Activated T-cell treated with anti-CD3 and anti-CD28 coated beads, Interleukin-2, amount 50 U/mL, for 72 hours (primary cell): Measurements from ENCODE around the gene PSAPL1. TPM values are rescaled to one million over a fixed set of nuclear protein-coding genes. Genes with fewer than 3 reads are reported as not detected.

Source experiments
- ATAC-seq, 2 donors: fragments of 150-1000 bp; cut with Tn5 transposase; replicated peaks in 1 of 2; 2 replicates each; pipeline ENCODE4 v1.10.0; 2021; ENCODE audit warnings: moderate library complexity in 2 of 2, mild to moderate bottlenecking in 1 of 2
- DNase-seq, 2 donors: peaks; one replicate each; pipeline ENCODE4 v3.0.0; 2021 to 2022; ENCODE audit warnings: mixed read lengths in 1 of 2
- H3K27ac Mint-ChIP-seq: one replicate; pipeline ENCODE4 v1.8.0; 2022; ENCODE audit warnings: mild to moderate bottlenecking, moderate library complexity, mixed read lengths
- H3K27me3 Mint-ChIP-seq: one replicate; pipeline ENCODE4 v1.8.0; 2022; ENCODE audit warnings: low read depth, mixed read lengths
- H3K36me3 Mint-ChIP-seq, 2 donors: one replicate each; pipeline ENCODE4 v1.8.0; 2022; ENCODE audit warnings: mixed read lengths in 2 of 2, mild to moderate bottlenecking in 1 of 2; ENCODE audit not compliant: insufficient read depth in 2 of 2
- H3K4me1 Mint-ChIP-seq: one replicate; pipeline ENCODE4 v1.8.0; 2022; ENCODE audit warnings: low read depth, mixed read lengths
- H3K4me3 Mint-ChIP-seq, 2 donors: one replicate each; pipeline ENCODE4 v1.8.0; 2022; ENCODE audit warnings: mild to moderate bottlenecking in 2 of 2, mixed read lengths in 2 of 2, moderate library complexity in 2 of 2
- H3K9me3 Mint-ChIP-seq, 2 donors: one replicate each; pipeline ENCODE4 v1.8.0; 2022; ENCODE audit warnings: mixed read lengths in 2 of 2
- total RNA-seq, 2 donors: library from RNA; stranded (reverse); gene quantifications; one replicate each; pipeline ENCODE4 v1.2.3, GENCODE V29; 2022

Gene PSAPL1
- total RNA-seq, 2 donors from 2014 or later: not detected

GRCh38 chr4:7451800-7452199 lies 17.1 kb upstream of the PSAPL1 start:
- no peaks in the 10 kb centered on the region for H3K9me3 Mint-ChIP-seq
- no peak overlapping the region for H3K4me3 Mint-ChIP-seq
- no peaks in the 10 kb centered on the region for H3K4me1 Mint-ChIP-seq
- ATAC-seq: no peak
- H3K36me3 Mint-ChIP-seq: no peaks in the 10 kb centered on the region
- DNase-seq: no peak
- no peak overlapping the region for H3K27ac Mint-ChIP-seq
- no peaks in the 10 kb centered on the region for H3K27me3 Mint-ChIP-seq

- DNase-seq: no peak
- Mint-ChIP-seq H3K27me3 (no peaks in the 10 kb centered on the region), H3K4me1 (no peaks in the 10 kb centered on the region), H3K4me3 (no peak overlapping the region), H3K36me3 (no peaks in the 10 kb centered on the region), H3K27ac (no peak overlapping the region), H3K9me3 (no peaks in the 10 kb centered on the region)
- ATAC-seq: no peak
Observed at GRCh38 chr4:7451434-7451789, 16.7 kb upstream of the PSAPL1 start.

DNA sequence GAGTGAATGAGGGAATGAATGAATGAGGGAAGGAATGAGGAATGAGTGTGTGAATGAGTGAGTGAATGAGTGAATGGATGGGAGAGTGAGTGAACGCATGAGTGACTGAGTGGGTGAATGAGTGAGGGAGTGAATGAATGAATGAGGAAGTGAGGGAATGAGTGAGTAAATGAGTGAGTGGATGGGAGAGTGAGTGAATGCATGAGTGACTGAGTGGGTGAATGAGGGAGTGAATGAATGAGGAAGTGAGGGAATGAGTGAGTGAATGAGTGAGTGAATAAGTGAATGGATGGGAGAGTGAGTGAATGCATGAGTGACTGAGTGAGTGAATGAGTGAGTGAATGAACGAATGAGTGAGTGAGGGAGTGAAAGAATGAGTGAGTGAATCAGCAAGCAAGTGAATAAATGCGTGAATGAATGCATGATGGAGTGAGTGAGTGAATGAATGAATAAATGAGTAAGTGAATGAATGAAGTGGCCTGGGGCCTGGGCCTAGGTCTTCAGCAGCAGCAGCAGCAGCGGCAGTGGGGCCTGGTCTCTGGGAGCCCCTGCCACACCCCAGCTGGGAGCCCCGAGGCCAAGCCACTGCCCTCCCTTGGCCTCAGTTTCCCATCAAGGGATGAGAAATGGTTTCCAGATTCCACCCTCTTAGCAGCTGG lies 16.2 kb upstream of the PSAPL1 start:
- H3K36me3 Mint-ChIP-seq: no peaks in the 10 kb centered on the region
- no peaks in the 10 kb centered on the region for H3K27me3 Mint-ChIP-seq
- no peaks in the 10 kb centered on the region for H3K9me3 Mint-ChIP-seq
- H3K4me1 Mint-ChIP-seq: no peaks in the 10 kb centered on the region
- ATAC-seq (no peak), DNase-seq (no peak)
- H3K4me3 Mint-ChIP-seq: no peak overlapping the region
- no peak overlapping the region for H3K27ac Mint-ChIP-seq

- Mint-ChIP-seq H3K9me3 (no peaks in the 10 kb centered on the region), H3K4me1 (no peaks in the 10 kb centered on the region), H3K4me3 (no peak overlapping the region), H3K27me3 (peaks cover 6% of the 10 kb centered on the region), H3K36me3 (no peaks in the 10 kb centered on the region), H3K27ac (no peak overlapping the region)
- DNase-seq: no peak
- ATAC-seq: no peak
Observed at GRCh38 chr4:7448036-7448435, 13.3 kb upstream of the PSAPL1 start.

DNA sequence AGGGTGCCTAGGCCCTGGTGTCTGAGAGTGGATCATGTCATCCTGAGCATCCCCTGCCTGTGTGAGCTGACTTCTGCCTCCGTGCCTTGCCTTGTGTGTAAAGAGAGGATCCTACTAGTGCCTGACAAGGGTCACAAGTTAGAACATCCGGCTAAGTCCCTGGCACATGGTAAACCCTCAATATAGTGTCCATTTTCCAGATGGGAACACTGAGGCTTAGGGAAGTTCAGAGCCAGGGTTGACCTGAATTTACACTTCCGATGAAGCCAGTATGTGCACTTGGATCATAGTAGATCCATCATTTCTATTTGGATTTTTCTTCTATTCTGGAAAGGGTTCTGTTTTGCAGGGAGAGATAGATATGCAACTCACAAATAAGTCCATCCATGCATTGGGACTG lies 12.5 kb upstream of the PSAPL1 start:
- no peak overlapping the region for H3K27ac Mint-ChIP-seq
- ATAC-seq (no peak), DNase-seq (no peak)
- peaks cover 6% of the 10 kb centered on the region for H3K27me3 Mint-ChIP-seq
- H3K36me3 Mint-ChIP-seq: no peaks in the 10 kb centered on the region
- no peaks in the 10 kb centered on the region for H3K4me1 Mint-ChIP-seq
- H3K9me3 Mint-ChIP-seq: no peaks in the 10 kb centered on the region
- no peak overlapping the region for H3K4me3 Mint-ChIP-seq

DNA sequence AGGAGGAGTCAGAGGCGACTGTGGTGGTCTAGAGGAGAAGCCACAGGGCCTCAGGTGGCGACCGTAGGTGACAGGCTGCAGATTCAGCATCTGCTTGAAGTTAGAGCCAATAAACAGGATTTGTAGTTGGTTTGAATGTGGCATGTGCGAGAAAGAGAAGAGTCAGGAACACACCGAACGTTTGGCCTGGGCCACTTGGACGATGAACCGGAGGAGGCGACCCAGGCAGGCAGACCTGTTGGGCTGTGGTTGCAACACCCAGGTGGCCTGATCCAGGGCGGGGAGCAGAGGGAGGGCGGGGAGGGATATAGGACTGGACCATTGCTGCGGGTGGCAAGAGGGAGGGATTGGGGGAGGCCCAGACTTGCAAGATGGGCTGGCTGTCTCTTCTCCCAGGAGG lies 10.0 kb upstream of the PSAPL1 start:
- H3K9me3 Mint-ChIP-seq: no peaks in the 10 kb centered on the region
- H3K27ac Mint-ChIP-seq: no peak overlapping the region
- H3K36me3 Mint-ChIP-seq: no peaks in the 10 kb centered on the region
- DNase-seq (no peak), ATAC-seq (no peak)
- no peak overlapping the region for H3K4me3 Mint-ChIP-seq
- H3K27me3 Mint-ChIP-seq: peaks cover 6% of the 10 kb centered on the region
- H3K4me1 Mint-ChIP-seq: no peaks in the 10 kb centered on the region

- Mint-ChIP-seq H3K4me3 (no peak overlapping the region), H3K9me3 (no peaks in the 10 kb centered on the region), H3K36me3 (no peaks in the 10 kb centered on the region), H3K27ac (no peak overlapping the region), H3K4me1 (no peaks in the 10 kb centered on the region), H3K27me3 (peaks cover 6% of the 10 kb centered on the region)
- no peak for ATAC-seq
- no peak for DNase-seq
Observed at GRCh38 chr4:7444314-7444713, 9.6 kb upstream of the PSAPL1 start.

DNA sequence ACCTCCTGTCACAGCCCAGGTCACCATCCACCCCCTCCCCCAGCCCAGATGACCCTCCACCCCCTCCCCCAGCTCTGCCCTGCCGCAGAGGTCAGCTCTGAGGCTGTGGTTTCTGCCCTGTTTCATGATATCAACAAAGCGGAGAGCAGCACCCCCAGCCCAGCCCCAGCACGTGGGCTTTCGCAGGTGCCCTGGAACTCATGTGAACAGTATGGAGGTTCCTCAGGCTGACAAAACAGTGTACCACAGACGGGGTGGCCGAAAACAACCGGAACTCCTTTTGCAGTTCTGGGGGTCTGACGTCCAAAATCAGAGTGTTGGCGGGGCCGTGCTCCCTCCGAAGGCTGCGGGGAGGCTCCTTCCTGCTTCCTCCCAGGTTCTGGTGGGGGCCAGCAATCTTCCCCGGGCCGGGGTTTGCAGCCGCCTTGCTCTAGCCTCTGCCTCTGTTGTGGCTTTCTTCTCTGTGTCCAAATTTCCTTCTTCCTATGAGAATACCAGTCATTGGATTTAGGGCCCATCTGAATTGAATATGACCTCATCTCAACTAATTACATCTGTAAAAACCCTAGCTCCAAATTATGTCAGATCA lies 7.9 kb upstream of the PSAPL1 start:
- H3K27ac Mint-ChIP-seq: no peak overlapping the region
- no peak for ATAC-seq
- DNase-seq: no peak
- no peaks in the 10 kb centered on the region for H3K9me3 Mint-ChIP-seq
- no peaks in the 10 kb centered on the region for H3K4me1 Mint-ChIP-seq
- H3K4me3 Mint-ChIP-seq: no peak overlapping the region
- no peaks in the 10 kb centered on the region for H3K36me3 Mint-ChIP-seq
- H3K27me3 Mint-ChIP-seq: peaks cover 6% of the 10 kb centered on the region

DNA sequence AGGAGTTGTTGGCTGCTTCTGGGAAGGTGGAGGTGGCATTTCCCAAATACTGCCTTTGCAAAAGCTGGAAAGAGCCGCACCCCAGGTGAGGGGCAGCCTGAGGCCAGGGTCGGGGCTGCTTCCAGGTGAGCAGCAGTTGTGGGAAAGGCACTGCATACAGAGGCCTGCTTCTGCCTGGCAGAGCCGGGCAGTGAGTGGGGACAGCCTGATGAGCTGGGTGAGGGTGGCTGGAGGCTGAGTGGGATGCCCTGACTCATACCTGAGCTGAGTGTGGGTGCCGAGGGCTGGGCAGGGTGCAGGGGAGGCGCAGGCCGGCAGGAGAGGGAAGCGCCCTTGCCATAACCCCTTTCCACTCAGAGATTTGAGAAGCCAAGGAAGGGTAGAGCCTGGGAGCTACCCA lies 6.5 kb upstream of the PSAPL1 start:
- ATAC-seq (no peak), DNase-seq (no peak)
- Mint-ChIP-seq H3K27ac (no peak overlapping the region), H3K4me3 (no peak overlapping the region), H3K27me3 (peaks cover 6% of the 10 kb centered on the region), H3K9me3 (no peaks in the 10 kb centered on the region), H3K4me1 (no peaks in the 10 kb centered on the region), H3K36me3 (no peaks in the 10 kb centered on the region)

- no peak overlapping the region for H3K27ac Mint-ChIP-seq
- ATAC-seq: no peak
Observed at GRCh38 chr4:7439699-7440098, 5.0 kb upstream of the PSAPL1 start.

DNA sequence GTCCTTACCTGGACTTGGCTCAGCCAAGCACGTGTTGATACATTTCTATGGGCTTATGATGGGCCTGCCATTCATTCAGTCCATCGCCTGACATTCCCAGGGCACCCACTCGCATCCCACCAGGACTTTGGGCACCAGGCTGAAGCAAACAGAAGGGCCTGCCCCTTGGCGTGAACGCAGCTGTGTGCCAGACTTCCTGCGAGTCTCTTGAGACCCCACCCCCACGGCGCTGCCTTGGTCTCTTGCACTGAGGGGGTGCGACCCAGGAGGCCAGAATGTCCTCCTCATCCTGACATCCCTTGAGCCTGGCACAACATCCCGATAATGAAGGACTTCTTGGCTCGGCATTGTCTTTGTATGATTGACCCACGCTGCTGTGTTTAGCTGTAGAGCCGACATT lies 1.5 kb upstream of the PSAPL1 start:
- no peaks in the 10 kb centered on the region for H3K36me3 Mint-ChIP-seq
- DNase-seq (no peak), ATAC-seq (no peak)
- H3K27me3 Mint-ChIP-seq: no peaks in the 10 kb centered on the region
- H3K27ac Mint-ChIP-seq: no peak overlapping the region
- no peaks in the 10 kb centered on the region for H3K4me1 Mint-ChIP-seq
- no peak overlapping the region for H3K4me3 Mint-ChIP-seq
- no peaks in the 10 kb centered on the region for H3K9me3 Mint-ChIP-seq

More at GRCh38 chr4:7439699-7440098, 5.0 kb upstream of the PSAPL1 start:
- DNase-seq: no peak
- Mint-ChIP-seq H3K4me1 (no peaks in the 10 kb centered on the region), H3K9me3 (no peaks in the 10 kb centered on the region), H3K36me3 (no peaks in the 10 kb centered on the region), H3K4me3 (no peak overlapping the region), H3K27me3 (peaks cover 6% of the 10 kb centered on the region)

- Mint-ChIP-seq H3K9me3 (no peaks in the 10 kb centered on the region), H3K27ac (no peak overlapping the region), H3K27me3 (no peaks in the 10 kb centered on the region), H3K4me1 (no peaks in the 10 kb centered on the region), H3K4me3 (no peak overlapping the region), H3K36me3 (no peaks in the 10 kb centered on the region)
- no peak for ATAC-seq
- DNase-seq: no peak
Observed at GRCh38 chr4:7435471-7436061, 836 bp upstream of the PSAPL1 start.

- Mint-ChIP-seq H3K36me3 (no peaks in the 10 kb centered on the region), H3K4me3 (no peak overlapping the region), H3K9me3 (no peaks in the 10 kb centered on the region), H3K4me1 (no peaks in the 10 kb centered on the region), H3K27ac (no peak overlapping the region), H3K27me3 (no peaks in the 10 kb centered on the region)
- no peak for DNase-seq
- no peak for ATAC-seq
Observed at GRCh38 chr4:7434141-7434765, 477 bp downstream of the PSAPL1 start.
